Esophagus muscularis mucosa (tissue), 4 donors: Measurements from ENCODE around the gene ZFR.
"Not testable (repeated sequence)": the region's sequence is repeated elsewhere in the genome, so short reads cannot be mapped to it uniquely, and the experiment has no call there.

Experiments
- CTCF ChIP-seq, 3 experiments: fragments of 200-600 bp in 2 of 3; fragments of 450-650 bp in 1 of 3; sonication (generic) in 2 of 3; IDR thresholded peaks; one replicate each; pipeline ENCODE4 v1.5.1; 2017 to 2019; ENCODE audit warnings: antibody characterized with exemption in 3 of 3, mild to moderate bottlenecking in 2 of 3, moderate library complexity in 1 of 3
- EP300 ChIP-seq: sonication (generic); formaldehyde crosslinking; IDR thresholded peaks from one replicate; pipeline ENCODE4 v1.6.1; 2017; ENCODE audit warnings: antibody characterized with exemption
- POLR2A ChIP-seq: fragments of 450-650 bp; IDR thresholded peaks from one replicate; pipeline ENCODE4 v1.6.1; 2017; ENCODE audit warnings: antibody characterized with exemption, moderate library complexity, mild to moderate bottlenecking, low read depth
- POLR2AphosphoS5 ChIP-seq, 2 donors: sonication (generic); formaldehyde crosslinking; IDR thresholded peaks; one replicate each; pipeline ENCODE4 v1.6.1; 2017; ENCODE audit warnings: antibody characterized with exemption in 2 of 2

DNA sequence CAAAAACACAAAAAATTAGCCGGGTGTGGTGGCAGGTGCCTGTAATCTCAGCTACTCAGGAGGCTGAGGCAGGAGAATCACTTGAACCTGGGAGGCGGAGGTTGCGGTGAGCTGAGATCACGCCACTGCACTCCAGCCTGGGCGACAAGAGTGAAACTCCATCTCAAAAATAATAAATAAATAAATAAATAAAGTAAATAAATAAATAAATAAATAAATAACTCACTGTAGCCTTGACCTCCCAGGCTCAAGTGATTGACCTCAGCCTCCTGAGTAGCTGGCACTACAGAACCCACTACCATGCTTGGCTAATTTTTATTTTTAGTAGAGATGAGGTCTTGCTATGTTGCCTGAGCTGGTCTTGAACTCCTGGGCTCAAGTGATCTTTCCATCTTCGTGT, 77.3 kb downstream of the ZFR start:
- TF ChIP-seq CTCF (IDR thresholded peaks at IDR 0.05); POLR2A; POLR2AphosphoS5 (IDR thresholded peaks at IDR 0.05); EP300: not testable (repeated sequence)
